GM18508 (cell line): Measurements from ENCODE around the gene THEM4.

Experiments used
- ATAC-seq: cut with Tn5 transposase; IDR thresholded peaks from one replicate; pipeline ENCODE4 v1.9.1; 2021; ENCODE audit warnings: moderate number of reproducible peaks; ENCODE audit not compliant: insufficient read depth, unreplicated experiment

Gene THEM4

GRCh38 chr1:151840421-151840820, 68.9 kb downstream of the THEM4 start:
- ATAC-seq, result no peak

- no peak for ATAC-seq
These were observed 69.6 kb downstream of the THEM4 start, which contains the start of gene C2CD4D for GRCh38 chr1:151839457-151840403. TSS of gene C2CD4D (minus strand) at chr1:151839820. CDS start at chr1:151838989, 831 bp downstream.

DNA sequence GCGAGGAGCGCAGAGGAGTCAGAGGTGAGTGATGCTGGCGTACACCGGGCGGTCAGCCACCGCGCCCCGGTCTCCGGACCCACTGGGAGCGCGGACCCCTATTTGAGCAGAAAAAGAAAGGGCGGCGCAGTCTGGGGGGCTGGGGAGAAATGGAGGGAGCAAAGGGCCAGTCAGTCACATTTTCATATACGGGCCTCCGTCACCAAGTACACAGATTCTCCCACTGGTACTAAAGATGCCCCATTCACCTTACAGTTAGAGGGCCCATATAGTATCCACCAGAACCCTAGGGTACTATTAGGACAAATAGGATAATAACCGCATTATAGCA, 70.3 kb downstream of the THEM4 start:
- no peak for ATAC-seq

DNA sequence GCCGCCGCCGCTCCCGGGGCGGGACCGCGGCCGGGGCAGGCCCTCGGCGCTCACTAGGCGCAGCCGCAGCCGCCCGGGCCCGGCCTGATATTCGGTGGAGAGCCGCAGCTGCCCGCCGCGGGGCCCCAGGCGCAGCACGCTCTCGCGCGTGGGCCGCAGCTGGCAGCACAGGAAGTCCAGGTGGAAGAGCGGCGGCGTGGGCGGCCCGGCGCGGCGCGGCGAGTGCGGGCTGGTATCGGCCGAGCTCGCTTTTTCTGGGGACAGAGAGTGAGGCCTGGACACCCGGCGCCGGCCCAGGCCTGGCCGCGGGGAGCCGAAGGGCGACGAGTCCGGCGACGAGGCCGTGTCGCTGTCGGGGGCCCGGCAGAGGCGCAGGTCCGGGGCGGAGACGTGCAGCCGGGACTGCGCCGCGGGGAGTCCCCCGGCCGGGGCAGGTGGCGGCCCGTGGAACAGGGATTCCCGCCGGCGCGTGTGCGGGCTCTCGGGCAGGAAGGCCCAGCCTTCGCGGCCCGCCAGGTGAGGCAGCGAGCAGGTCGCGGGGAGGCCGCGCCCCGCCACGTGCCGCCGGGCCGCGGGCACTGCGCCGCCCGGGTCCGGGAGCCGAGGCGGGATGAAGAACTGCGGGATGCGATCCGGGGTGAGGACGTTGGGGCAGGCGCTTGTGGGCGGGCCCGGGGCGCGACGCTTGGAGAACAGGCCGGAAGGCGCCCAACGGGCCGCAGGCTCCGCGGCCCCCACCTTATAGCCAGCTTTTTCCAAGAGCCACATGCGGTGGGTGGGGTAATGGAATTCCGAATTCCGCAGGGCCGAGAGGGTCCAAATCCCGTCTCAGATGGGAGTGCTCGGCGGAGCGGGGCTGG, 70.9 kb downstream of the THEM4 start:
- no peak for ATAC-seq

DNA sequence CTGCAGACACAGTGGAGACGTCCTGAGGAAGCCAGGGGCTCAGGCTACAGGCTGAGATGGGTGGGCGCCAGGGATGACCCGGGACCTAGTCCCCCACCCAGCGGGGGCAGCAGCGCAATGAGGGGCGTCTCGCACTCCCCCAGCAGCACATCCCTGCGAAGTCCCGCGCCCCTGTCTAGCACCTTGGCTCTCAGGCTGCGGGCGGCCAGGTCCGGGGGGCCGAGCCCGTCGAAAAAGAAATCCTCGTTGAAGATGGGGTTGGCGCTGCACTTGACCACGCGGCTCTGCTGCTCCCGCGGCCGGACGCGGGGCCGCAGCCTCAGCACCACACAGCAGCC, 71.5 kb downstream of the THEM4 start:
- no peak for ATAC-seq

GRCh38 chr1:151837197-151837596, 72.1 kb downstream of the THEM4 start:
- no peak for ATAC-seq

DNA sequence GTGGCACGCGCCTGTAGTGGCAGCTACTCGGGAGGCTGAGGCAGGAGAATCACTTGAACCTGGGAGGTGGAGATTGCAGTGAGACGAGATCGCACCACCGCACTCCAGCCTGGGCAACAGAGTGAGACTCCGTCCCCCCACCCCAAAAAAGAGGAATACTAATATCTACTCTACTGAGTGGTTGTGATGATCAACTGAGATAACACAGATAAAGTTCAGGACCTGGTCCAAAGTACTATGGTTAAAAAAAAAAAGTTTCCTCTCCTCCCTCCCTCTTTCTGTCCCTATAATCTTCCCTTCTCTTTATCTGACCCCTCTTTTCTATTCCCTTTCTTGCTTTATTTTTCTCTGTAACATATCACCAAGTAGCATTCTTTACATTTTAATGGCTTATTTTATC, 73.7 kb downstream of the THEM4 start:
- no peak for ATAC-seq

- no peak for ATAC-seq
These were observed 75.1 kb downstream of the THEM4 start for GRCh38 chr1:151834239-151834638.

DNA sequence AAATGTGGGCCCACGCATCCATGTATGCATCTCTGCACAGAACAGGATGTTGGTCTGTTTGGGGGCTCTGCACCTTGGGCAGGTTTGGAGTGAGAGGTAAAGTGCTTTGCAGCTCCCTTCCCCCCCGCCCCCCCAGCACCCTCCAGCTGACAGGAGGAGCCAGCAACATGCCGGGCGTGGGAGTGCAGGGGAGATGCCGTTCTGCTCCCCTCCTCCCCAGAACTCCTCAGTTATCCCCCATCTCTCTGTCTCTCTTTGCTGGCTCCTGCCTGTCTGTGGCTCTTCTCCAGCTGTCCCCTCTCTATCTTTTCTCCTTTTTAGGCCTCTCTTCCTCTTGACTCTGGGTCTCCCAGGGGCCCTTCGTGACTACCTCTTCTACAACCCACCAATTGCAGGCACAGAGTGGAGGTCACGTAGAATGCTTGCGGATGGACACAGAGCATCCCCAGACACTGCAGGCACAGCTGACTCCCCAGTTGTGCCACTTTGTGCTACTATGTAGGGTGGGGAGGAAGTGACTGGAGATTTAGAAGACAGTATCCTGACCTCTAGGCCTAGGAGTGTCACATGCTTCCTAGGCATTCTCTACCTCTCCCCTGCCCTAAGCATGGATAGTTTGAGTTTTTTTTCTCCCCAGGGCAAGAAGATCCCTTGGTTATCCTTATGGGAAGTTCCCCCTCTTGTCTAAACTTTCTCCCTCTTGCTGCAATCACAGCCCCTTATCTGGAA, 76.0 kb downstream of the THEM4 start:
- ATAC-seq, result no peak

- ATAC-seq, result no peak
These were observed 76.9 kb downstream of the THEM4 start for GRCh38 chr1:151832318-151832980.

- ATAC-seq, result no peak
These were observed 77.7 kb downstream of the THEM4 start, which contains the start of gene RORC for GRCh38 chr1:151831605-151832004. TSS of gene RORC (minus strand) at chr1:151831802. CDS start at chr1:151831764, 38 bp downstream.

DNA sequence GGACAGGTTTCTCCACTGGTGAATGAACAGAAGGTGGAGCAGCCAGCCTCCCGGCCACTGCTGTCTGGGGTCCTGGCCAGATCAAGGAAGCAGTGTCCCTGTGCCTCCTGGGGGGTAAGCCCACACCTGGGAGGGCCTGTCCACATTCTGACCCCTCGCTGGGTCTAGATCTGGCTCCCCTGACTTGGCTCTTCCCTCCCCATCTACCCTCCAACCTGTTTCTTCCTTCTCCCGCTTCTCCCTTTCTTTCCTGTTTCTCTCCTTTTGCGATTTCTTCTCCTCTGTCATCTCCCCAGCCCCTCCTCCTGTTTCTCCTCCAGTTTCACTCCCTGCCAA, 78.1 kb downstream of the THEM4 start:
- ATAC-seq, result no peak

DNA sequence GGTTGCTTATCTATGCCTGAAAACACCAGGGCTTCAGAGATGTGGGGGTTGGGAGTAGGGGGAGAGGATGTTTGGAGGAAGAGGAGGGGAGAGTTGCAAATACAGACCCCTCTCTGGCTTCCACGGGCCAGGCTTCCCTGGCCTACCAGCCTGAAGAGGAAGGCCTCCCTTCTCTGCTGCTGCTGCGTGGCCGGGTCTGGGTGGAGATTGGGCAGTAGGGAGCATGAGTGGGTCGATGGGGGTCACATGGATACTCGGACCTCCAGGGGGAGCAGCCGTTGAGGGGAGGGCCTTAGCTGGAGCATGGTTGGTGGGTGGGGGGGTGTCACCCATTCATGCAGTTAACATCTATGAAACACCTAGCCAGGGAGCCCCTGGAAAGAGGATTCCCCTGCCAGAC, 79.3 kb downstream of the THEM4 start:
- ATAC-seq, result no peak

GRCh38 chr1:151829352-151830046, 79.8 kb downstream of the THEM4 start:
- no peak for ATAC-seq

- no peak for ATAC-seq
These were observed 80.4 kb downstream of the THEM4 start for GRCh38 chr1:151828921-151829320.

DNA sequence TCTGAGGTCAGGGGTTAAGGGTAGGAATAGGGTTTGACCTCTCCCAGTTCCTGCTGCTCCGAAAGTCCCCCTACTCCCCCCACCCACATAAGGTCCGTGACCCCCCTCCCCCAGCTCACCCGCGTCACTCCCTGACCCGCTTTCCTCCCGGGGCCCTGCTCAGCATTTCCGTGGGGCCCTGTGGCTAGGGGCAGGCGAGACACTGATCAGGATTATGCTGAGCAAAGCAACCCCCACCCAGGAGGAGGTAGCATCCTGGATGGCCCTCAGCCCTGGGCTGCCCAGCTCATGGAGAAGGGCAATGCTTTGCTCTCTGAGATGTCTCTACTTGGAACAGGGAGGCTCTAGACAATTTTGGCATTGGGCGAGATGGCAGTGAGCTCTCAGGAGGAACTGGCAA, 81.5 kb downstream of the THEM4 start:
- ATAC-seq, result no peak

DNA sequence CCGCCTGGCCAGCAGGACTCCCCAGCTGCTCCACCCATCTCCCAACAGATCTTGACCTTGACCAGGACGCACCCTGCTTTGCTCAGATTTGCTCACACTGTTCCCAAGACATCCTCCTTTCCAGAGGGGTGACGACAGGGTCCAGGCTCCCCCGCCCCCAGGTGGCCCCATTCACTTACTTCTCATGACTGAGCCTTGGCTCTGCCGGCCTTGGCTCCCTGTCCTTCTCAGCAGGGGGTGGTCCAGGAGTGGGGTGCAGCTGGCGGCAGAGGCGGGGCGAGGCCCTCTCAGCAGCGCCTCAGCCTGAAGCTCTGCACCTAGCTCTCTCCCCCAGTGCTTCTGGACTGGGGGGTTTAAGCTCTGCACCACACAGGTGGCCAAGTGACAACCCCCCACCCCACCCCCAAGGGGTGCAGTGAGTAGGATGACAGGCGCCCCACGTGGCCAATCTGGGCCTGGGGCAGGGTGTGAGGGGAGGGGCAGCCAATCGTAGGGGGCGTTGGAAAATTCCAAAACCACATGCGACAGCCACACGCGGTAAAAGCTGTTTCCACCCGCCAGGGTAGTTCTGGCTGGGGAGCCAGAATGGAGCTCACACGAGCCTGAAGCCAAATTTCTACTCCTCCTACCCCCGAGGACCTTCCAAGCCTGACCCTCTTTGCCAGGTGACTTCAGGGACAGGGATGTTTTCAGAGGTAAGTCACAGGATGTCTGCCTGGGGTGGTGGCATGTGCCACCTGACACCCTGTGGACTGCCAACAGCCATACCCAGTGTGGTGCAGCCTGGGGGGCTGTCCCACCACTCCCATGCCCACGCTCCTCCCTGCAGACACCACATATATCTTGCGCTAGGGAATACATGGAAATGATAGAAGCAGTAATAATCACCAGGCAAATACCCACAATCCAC, 83.3 kb downstream of the THEM4 start:
- ATAC-seq, result no peak

GRCh38 chr1:151825204-151825603, 84.1 kb downstream of the THEM4 start:
- ATAC-seq, result no peak
